CD4-positive, alpha-beta T cell treated with Interleukin-17A for 1 hour (primary cell): ENCODE results near the gene MAP3K9.
A peak's percentile ranks its signal among the peaks of the same experiment; 100 is the strongest.
"Not testable (repeated sequence)": the region's sequence is repeated elsewhere in the genome, so short reads cannot be mapped to it uniquely, and the experiment has no call there.

Experiments used
- DNase-seq: peaks from one replicate; pipeline ENCODE4 v3.0.0-alpha.2; 2020

MAP3K9 gene

GRCh38 chr14:70718383-70719118 is 90.8 kb downstream of the MAP3K9 start:
- no peak for DNase-seq

GRCh38 chr14:70716958-70717357 is 92.4 kb downstream of the MAP3K9 start:
- no peak for DNase-seq

- DNase-seq = no peak
These were observed 92.8 kb downstream of the MAP3K9 start for GRCh38 chr14:70716483-70716882.

GRCh38 chr14:70714055-70714550 is 95.2 kb downstream of the MAP3K9 start:
- DNase-seq = peak; percentile 65

- no peak for DNase-seq
These were observed 95.8 kb downstream of the MAP3K9 start for GRCh38 chr14:70713511-70713916.

GRCh38 chr14:70713096-70713495 is 96.2 kb downstream of the MAP3K9 start:
- DNase-seq = no peak

- no peak for DNase-seq
These were observed 97.9 kb downstream of the MAP3K9 start for GRCh38 chr14:70711451-70711850.

GRCh38 chr14:70709726-70710382 is 99.5 kb downstream of the MAP3K9 start:
- DNase-seq = no peak

- DNase-seq = no peak
These were observed 100.4 kb downstream of the MAP3K9 start for GRCh38 chr14:70708717-70709570.

GRCh38 chr14:70707138-70708038 is 101.9 kb downstream of the MAP3K9 start:
- DNase-seq = no peak

GRCh38 chr14:70706177-70706576 is 103.1 kb downstream of the MAP3K9 start:
- DNase-seq = no peak

GRCh38 chr14:70704960-70705359 is 104.4 kb downstream of the MAP3K9 start:
- no peak for DNase-seq

- not testable (repeated sequence) for DNase-seq
These were observed 105.6 kb downstream of the MAP3K9 start for GRCh38 chr14:70703621-70704168.

- DNase-seq = no peak
These were observed 107.2 kb downstream of the MAP3K9 start for GRCh38 chr14:70702161-70702560.

- DNase-seq = no peak
These were observed 107.7 kb downstream of the MAP3K9 start for GRCh38 chr14:70701610-70702009.

GRCh38 chr14:70700955-70701585 is 108.2 kb downstream of the MAP3K9 start:
- no peak for DNase-seq

- DNase-seq = no peak
These were observed 109.7 kb downstream of the MAP3K9 start for GRCh38 chr14:70699646-70700045.

- DNase-seq = no peak
These were observed 111.0 kb downstream of the MAP3K9 start for GRCh38 chr14:70698288-70698687.

GRCh38 chr14:70697701-70698100 is 111.6 kb downstream of the MAP3K9 start:
- no peak for DNase-seq

GRCh38 chr14:70696026-70696425 is 113.3 kb downstream of the MAP3K9 start:
- no peak for DNase-seq

- no peak for DNase-seq
These were observed 117.1 kb downstream of the MAP3K9 start for GRCh38 chr14:70692210-70692609.
